Activated CD4-positive, alpha-beta memory T cell treated with anti-CD3 and anti-CD28 coated beads for 36 hours (primary cell): ENCODE data around the gene CNTRL. TPM values are rescaled to one million over a fixed set of nuclear protein-coding genes. Genes with fewer than 3 reads are reported as not detected.

ENCODE experiments used
- CTCF ChIA-PET: fragments of 350-600 bp; sonication (Branson Sonifier 250); formaldehyde crosslinking; loops from one replicate; lab custom pipeline; 2021; ENCODE audit warnings: antibody characterized with exemption, inconsistent platforms; lab: Charles Lee
- POLR2A ChIA-PET: fragments of 350-600 bp; sonication (Branson Sonifier 250); formaldehyde crosslinking; loops from one replicate; lab custom pipeline; 2021; ENCODE audit warnings: antibody characterized with exemption; lab: Charles Lee
- DNase-seq: peaks from one replicate; pipeline ENCODE4 v3.0.0-alpha.2; 2020
- H3K27ac Mint-ChIP-seq: one replicate; pipeline ENCODE4 v1.8.0; 2021; ENCODE audit warnings: mixed read lengths
- H3K27me3 Mint-ChIP-seq: one replicate; pipeline ENCODE4 v1.8.0; 2021; ENCODE audit warnings: mixed read lengths
- H3K36me3 Mint-ChIP-seq: one replicate; pipeline ENCODE4 v1.8.0; 2021; ENCODE audit warnings: mixed read lengths
- H3K4me1 Mint-ChIP-seq: one replicate; pipeline ENCODE4 v1.8.0; 2021; ENCODE audit warnings: low read depth, mixed read lengths
- H3K4me3 Mint-ChIP-seq: one replicate; pipeline ENCODE4 v1.8.0; 2021; ENCODE audit warnings: mild to moderate bottlenecking, mixed read lengths
- H3K9me3 Mint-ChIP-seq: one replicate; pipeline ENCODE4 v1.8.0; 2021; ENCODE audit warnings: mixed read lengths
- intact Hi-C: fragments of 100-400 bp; cut with micrococcal nuclease; formaldehyde crosslinking; loops from one replicate; pipeline ENCODE4 v1.15.1; 2023
- total RNA-seq, 2 experiments: library from RNA; stranded (reverse); gene quantifications; one replicate each; pipeline ENCODE4 v1.2.3, GENCODE V29; 2021

CNTRL gene
- total RNA-seq, 2 experiments from 2014 or later, result 60.0 to 65.1 TPM

- H3K36me3 Mint-ChIP-seq, result peaks cover 62% of the 10 kb centered on the region
- ChIA-PET CTCF (interaction anchor here (1.5 kb wide), 1 partner anchor 17 kb away, joined by 3 read pairs; no protein-coding TSS in a partner anchor), POLR2A (no interaction called here)
- H3K27ac Mint-ChIP-seq, result no peak overlapping the region
- intact Hi-C loops, result no loop called here
- peaks cover 10% of the 10 kb centered on the region for H3K4me1 Mint-ChIP-seq
- H3K27me3 Mint-ChIP-seq, result no peaks in the 10 kb centered on the region
- no peaks in the 10 kb centered on the region for H3K9me3 Mint-ChIP-seq
- H3K4me3 Mint-ChIP-seq, result no peak overlapping the region
- no peak for DNase-seq
These were observed 64.2 kb downstream of the CNTRL start for GRCh38 chr9:121138973-121139372.

- no peak for DNase-seq
- Mint-ChIP-seq H3K27ac (no peak overlapping the region), H3K36me3 (peaks cover 69% of the 10 kb centered on the region), H3K9me3 (no peaks in the 10 kb centered on the region), H3K27me3 (no peaks in the 10 kb centered on the region), H3K4me3 (no peak overlapping the region), H3K4me1 (peaks cover 6% of the 10 kb centered on the region)
- intact Hi-C loops, result no loop called here
- ChIA-PET POLR2A (no interaction called here), CTCF (interaction anchor here (1.5 kb wide), 1 partner anchor 19 kb away, joined by 3 read pairs; no protein-coding TSS in a partner anchor)
These were observed 65.4 kb downstream of the CNTRL start for GRCh38 chr9:121140162-121140561.

- intact Hi-C loops, result no loop called here
- H3K36me3 Mint-ChIP-seq, result peaks cover 72% of the 10 kb centered on the region
These were observed 66.6 kb downstream of the CNTRL start for GRCh38 chr9:121141306-121141705.

GRCh38 chr9:121141706-121142105, 67.0 kb downstream of the CNTRL start:
- H3K4me1 Mint-ChIP-seq, result peaks cover 4% of the 10 kb centered on the region
- CTCF ChIA-PET, result interaction anchor here (0.6 kb wide), 1 partner anchor 82 kb away, joined by 4 read pairs; no protein-coding TSS in a partner anchor
- no peaks in the 10 kb centered on the region for H3K9me3 Mint-ChIP-seq
- POLR2A ChIA-PET, result no interaction called here
- no peak overlapping the region for H3K4me3 Mint-ChIP-seq
- no peak for DNase-seq
- peaks cover 73% of the 10 kb centered on the region for H3K36me3 Mint-ChIP-seq
- H3K27ac Mint-ChIP-seq, result no peak overlapping the region
- H3K27me3 Mint-ChIP-seq, result no peaks in the 10 kb centered on the region
- intact Hi-C loops, result no loop called here

More at GRCh38 chr9:121141306-121141705, 66.6 kb downstream of the CNTRL start:
- H3K27me3 Mint-ChIP-seq, result no peaks in the 10 kb centered on the region
- CTCF ChIA-PET, result no interaction called here
- no peak overlapping the region for H3K4me3 Mint-ChIP-seq
- POLR2A ChIA-PET, result no interaction called here
- peaks cover 6% of the 10 kb centered on the region for H3K4me1 Mint-ChIP-seq
- H3K27ac Mint-ChIP-seq, result no peak overlapping the region
- no peak for DNase-seq
- H3K9me3 Mint-ChIP-seq, result no peaks in the 10 kb centered on the region

- POLR2A ChIA-PET, result no interaction called here
- H3K4me1 Mint-ChIP-seq, result peaks cover 7% of the 10 kb centered on the region
- intact Hi-C loops, result no loop called here
- no peaks in the 10 kb centered on the region for H3K9me3 Mint-ChIP-seq
- no peak for DNase-seq
- H3K27me3 Mint-ChIP-seq, result no peaks in the 10 kb centered on the region
- no peak overlapping the region for H3K27ac Mint-ChIP-seq
- CTCF ChIA-PET, result no interaction called here
- H3K4me3 Mint-ChIP-seq, result no peak overlapping the region
- H3K36me3 Mint-ChIP-seq, result peaks cover 73% of the 10 kb centered on the region
These were observed 69.0 kb downstream of the CNTRL start for GRCh38 chr9:121143771-121144170.

- Mint-ChIP-seq H3K27ac (no peak overlapping the region), H3K9me3 (no peaks in the 10 kb centered on the region), H3K4me3 (no peak overlapping the region), H3K36me3 (peaks cover 72% of the 10 kb centered on the region), H3K27me3 (no peaks in the 10 kb centered on the region), H3K4me1 (peaks cover 7% of the 10 kb centered on the region)
- POLR2A ChIA-PET, result no interaction called here
- no peak for DNase-seq
- CTCF ChIA-PET, result no interaction called here
- intact Hi-C loops, result no loop called here
These were observed 69.7 kb downstream of the CNTRL start for GRCh38 chr9:121144482-121144881.

- POLR2A ChIA-PET, result no interaction called here
- Mint-ChIP-seq H3K27ac (no peak overlapping the region), H3K36me3 (peaks cover 47% of the 10 kb centered on the region), H3K4me1 (peaks cover 13% of the 10 kb centered on the region), H3K9me3 (no peaks in the 10 kb centered on the region), H3K27me3 (no peaks in the 10 kb centered on the region), H3K4me3 (no peak overlapping the region)
- intact Hi-C loops, result no loop called here
- no peak for DNase-seq
- CTCF ChIA-PET, result interaction anchor here (1.0 kb wide), 1 partner anchor 16 kb away, joined by 3 read pairs; no protein-coding TSS in a partner anchor
These were observed 75.4 kb downstream of the CNTRL start for GRCh38 chr9:121150188-121150587.

- H3K36me3 Mint-ChIP-seq, result peaks cover 55% of the 10 kb centered on the region
- ChIA-PET POLR2A (no interaction called here), CTCF (no interaction called here)
- H3K9me3 Mint-ChIP-seq, result no peaks in the 10 kb centered on the region
- intact Hi-C loops, result no loop called here
- no peak overlapping the region for H3K4me3 Mint-ChIP-seq
- peaks cover 22% of the 10 kb centered on the region for H3K4me1 Mint-ChIP-seq
- DNase-seq, result no peak
- H3K27me3 Mint-ChIP-seq, result no peaks in the 10 kb centered on the region
- no peak overlapping the region for H3K27ac Mint-ChIP-seq
These were observed 78.9 kb downstream of the CNTRL start for GRCh38 chr9:121153642-121154041.

- intact Hi-C loops, result no loop called here
- CTCF ChIA-PET, result interaction anchor here (2.5 kb wide), 1 partner anchor 15 kb away, joined by 7 read pairs; no protein-coding TSS in a partner anchor
- Mint-ChIP-seq H3K9me3 (no peaks in the 10 kb centered on the region), H3K27ac (peak overlapping the region; percentile 30), H3K27me3 (no peaks in the 10 kb centered on the region), H3K36me3 (peaks cover 56% of the 10 kb centered on the region), H3K4me3 (no peak overlapping the region), H3K4me1 (peaks cover 22% of the 10 kb centered on the region)
- DNase-seq, result no peak
- POLR2A ChIA-PET, result interaction anchor here (0.6 kb wide), 1 partner anchor 45 kb away, joined by 3 read pairs; no protein-coding TSS in a partner anchor
These were observed 80.0 kb downstream of the CNTRL start for GRCh38 chr9:121154782-121155181.

GRCh38 chr9:121156263-121156731, 81.5 kb downstream of the CNTRL start:
- no peaks in the 10 kb centered on the region for H3K27me3 Mint-ChIP-seq
- peak overlapping the region; percentile 3 for H3K4me3 Mint-ChIP-seq
- CTCF ChIA-PET, result interaction anchor here (2.2 to 2.5 kb wide), 2 partner anchors 13 to 175 kb away, joined by 6 to 7 read pairs; no protein-coding TSS in a partner anchor
- peaks cover 62% of the 10 kb centered on the region for H3K36me3 Mint-ChIP-seq
- no peak for DNase-seq
- peaks cover 24% of the 10 kb centered on the region for H3K4me1 Mint-ChIP-seq
- H3K9me3 Mint-ChIP-seq, result no peaks in the 10 kb centered on the region
- POLR2A ChIA-PET, result no interaction called here
- H3K27ac Mint-ChIP-seq, result peak overlapping the region; percentile 90
- intact Hi-C loops, result loop anchor here (1.0 kb wide), 1 partner anchor 35 kb away; no protein-coding TSS in a partner anchor

- no peak for DNase-seq
- H3K4me3 Mint-ChIP-seq, result no peak overlapping the region
- intact Hi-C loops, result no loop called here
- no peaks in the 10 kb centered on the region for H3K27me3 Mint-ChIP-seq
- H3K27ac Mint-ChIP-seq, result no peak overlapping the region
- H3K4me1 Mint-ChIP-seq, result peaks cover 22% of the 10 kb centered on the region
- ChIA-PET CTCF (interaction anchor here (1.1 to 1.8 kb wide), 2 partner anchors 11 to 14 kb away, joined by 3 to 10 read pairs; no protein-coding TSS in a partner anchor), POLR2A (no interaction called here)
- H3K36me3 Mint-ChIP-seq, result peaks cover 59% of the 10 kb centered on the region
- no peaks in the 10 kb centered on the region for H3K9me3 Mint-ChIP-seq
These were observed 83.2 kb downstream of the CNTRL start for GRCh38 chr9:121157939-121158338.

GRCh38 chr9:121160025-121160424, 85.3 kb downstream of the CNTRL start:
- no peak for DNase-seq
- intact Hi-C loops, result loop anchor here (10.0 kb wide), 1 partner anchor 175 kb away; no protein-coding TSS in a partner anchor
- peaks cover 17% of the 10 kb centered on the region for H3K4me1 Mint-ChIP-seq
- no peaks in the 10 kb centered on the region for H3K9me3 Mint-ChIP-seq
- H3K27me3 Mint-ChIP-seq, result no peaks in the 10 kb centered on the region
- ChIA-PET POLR2A (interaction anchor here (1.5 kb wide), 1 partner anchor 10 kb away, joined by 3 read pairs; no protein-coding TSS in a partner anchor), CTCF (interaction anchor here (0.9 kb wide), 1 partner anchor 79 kb away, joined by 5 read pairs; no protein-coding TSS in a partner anchor)
- H3K4me3 Mint-ChIP-seq, result no peak overlapping the region
- H3K27ac Mint-ChIP-seq, result peak overlapping the region; percentile 67
- peaks cover 59% of the 10 kb centered on the region for H3K36me3 Mint-ChIP-seq
